Stimulated activated CD8-positive, alpha-beta memory T cell treated with anti-CD3 and anti-CD28 coated beads, Interleukin-12 subunit alpha, Interleukin-12 subunit beta, amount 100 ng/mL, for 4 hours (primary cell): ENCODE results near the gene KIFC3.
A peak's percentile ranks its signal among the peaks of the same experiment; 100 is the strongest.
"Not testable (repeated sequence)": the region's sequence is repeated elsewhere in the genome, so short reads cannot be mapped to it uniquely, and the experiment has no call there.

ENCODE experiments used
- DNase-seq: peaks from one replicate; pipeline ENCODE4 v3.0.0-alpha.2; 2020; ENCODE audit warnings: low read depth

KIFC3 gene

GRCh38 chr16:57739756-57740422 lies 62.4 kb downstream of the KIFC3 start:
- no peak for DNase-seq

- no peak for DNase-seq
These were observed 63.4 kb downstream of the KIFC3 start for GRCh38 chr16:57738844-57739243.

- DNase-seq = no peak
These were observed 65.6 kb downstream of the KIFC3 start for GRCh38 chr16:57736419-57737351.

- DNase-seq = no peak
These were observed 66.4 kb downstream of the KIFC3 start, which contains the start of gene KATNB1 for GRCh38 chr16:57735755-57736418. TSS of gene KATNB1 (plus strand) at chr16:57735770. CDS start at chr16:57737244, 1,474 bp downstream.

GRCh38 chr16:57734925-57735754 lies 67.2 kb downstream of the KIFC3 start:
- DNase-seq = peak; percentile 95

- DNase-seq = no peak
These were observed 67.9 kb downstream of the KIFC3 start for GRCh38 chr16:57734308-57734924.

- no peak for DNase-seq
These were observed 69.6 kb downstream of the KIFC3 start for GRCh38 chr16:57732714-57733113.

GRCh38 chr16:57732037-57732436 lies 70.3 kb downstream of the KIFC3 start:
- DNase-seq = no peak

- no peak for DNase-seq
These were observed 71.2 kb downstream of the KIFC3 start for GRCh38 chr16:57730771-57731730.

GRCh38 chr16:57729852-57730251 lies 72.4 kb downstream of the KIFC3 start:
- DNase-seq = not testable (repeated sequence)

- DNase-seq = no peak
These were observed 73.2 kb downstream of the KIFC3 start for GRCh38 chr16:57729182-57729484.

- DNase-seq = no peak
These were observed 73.7 kb downstream of the KIFC3 start for GRCh38 chr16:57728336-57729181.

- no peak for DNase-seq
These were observed 74.7 kb downstream of the KIFC3 start for GRCh38 chr16:57727610-57728009.

GRCh38 chr16:57726433-57726947 lies 75.8 kb downstream of the KIFC3 start:
- no peak for DNase-seq

GRCh38 chr16:57725976-57726375 lies 76.3 kb downstream of the KIFC3 start:
- no peak for DNase-seq

- no peak for DNase-seq
These were observed 76.7 kb downstream of the KIFC3 start for GRCh38 chr16:57725554-57725953.

- DNase-seq = no peak
These were observed 77.1 kb downstream of the KIFC3 start for GRCh38 chr16:57725151-57725550.

- DNase-seq = no peak
These were observed 77.8 kb downstream of the KIFC3 start for GRCh38 chr16:57724531-57724930.

- no peak for DNase-seq
These were observed 79.1 kb downstream of the KIFC3 start for GRCh38 chr16:57723170-57723569.
